Stimulated activated CD8-positive, alpha-beta memory T cell treated with anti-CD3 and anti-CD28 coated beads, Interleukin-15, amount 100 ng/mL, for 24 hours (primary cell): Measurements from ENCODE around the gene VKORC1.
A peak's percentile ranks its signal among the peaks of the same experiment; 100 is the strongest.
"Not testable (repeated sequence)": the region's sequence is repeated elsewhere in the genome, so short reads cannot be mapped to it uniquely, and the experiment has no call there.

Source experiments
- DNase-seq: peaks from one replicate; pipeline ENCODE4 v3.0.0-alpha.2; 2020; ENCODE audit warnings: low read depth

Gene VKORC1

GRCh38 chr16:31094424-31095120 lies at the start of gene VKORC1:
Gene VKORC1, minus strand, starts transcription at chr16:31094797. Its CDS starts 68 bp downstream, at chr16:31094729.
- DNase-seq = peak; percentile 67

DNA sequence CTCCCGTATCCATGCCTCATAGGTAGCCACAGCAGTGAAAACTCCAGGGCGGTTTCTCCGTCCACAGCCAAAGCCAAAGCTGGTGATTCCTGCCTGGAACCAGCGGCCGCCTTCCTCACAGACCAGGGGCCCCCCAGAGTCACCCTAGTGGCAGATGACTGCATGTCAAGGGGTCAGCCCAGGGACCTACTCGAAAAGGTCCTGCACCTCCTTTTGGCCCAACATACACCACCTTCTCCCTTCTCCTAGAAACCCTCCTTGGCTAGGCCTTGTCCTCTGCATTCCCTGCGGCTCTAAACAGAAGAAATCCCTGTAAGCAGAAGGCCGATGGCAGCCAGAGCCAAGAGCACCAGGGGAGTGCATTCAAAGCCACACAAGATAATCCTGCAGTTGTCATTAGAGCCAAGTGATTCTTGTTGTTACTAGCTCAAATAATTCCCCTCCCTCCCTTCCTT lies 49.1 kb upstream of the VKORC1 start:
- no peak for DNase-seq

DNA sequence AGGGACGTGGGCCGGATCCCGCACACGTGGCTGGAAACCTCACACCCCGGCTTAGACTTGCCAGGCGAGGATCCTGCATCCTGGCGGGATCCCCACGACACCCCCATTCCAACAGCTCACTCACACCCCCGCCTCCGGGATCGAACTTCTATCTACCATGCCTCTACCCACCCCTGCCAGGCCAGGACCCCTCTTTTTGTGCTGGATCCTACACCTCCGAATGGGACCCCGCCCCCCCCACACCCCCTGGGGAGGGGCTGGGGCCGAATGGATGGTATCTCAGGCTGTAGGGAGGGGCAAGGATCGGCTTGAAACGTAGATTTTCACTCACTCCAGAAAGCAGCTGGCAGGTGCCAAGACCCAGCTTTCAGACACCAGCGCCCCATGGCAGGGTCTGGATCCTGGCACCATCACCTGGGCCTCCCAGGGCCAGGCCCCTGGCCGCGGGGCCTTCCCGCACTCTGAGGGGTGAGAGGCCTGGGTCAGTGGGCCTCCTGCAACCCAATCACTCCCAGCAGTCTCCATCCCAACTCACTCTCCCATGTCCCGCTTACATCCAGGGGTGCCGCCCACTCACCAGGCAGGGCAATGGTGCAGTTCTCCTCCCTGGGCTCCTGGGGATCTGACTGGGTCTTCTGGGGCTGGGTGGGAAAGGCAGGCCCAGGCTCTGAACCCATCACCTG lies 48.6 kb upstream of the VKORC1 start:
- no peak for DNase-seq

DNA sequence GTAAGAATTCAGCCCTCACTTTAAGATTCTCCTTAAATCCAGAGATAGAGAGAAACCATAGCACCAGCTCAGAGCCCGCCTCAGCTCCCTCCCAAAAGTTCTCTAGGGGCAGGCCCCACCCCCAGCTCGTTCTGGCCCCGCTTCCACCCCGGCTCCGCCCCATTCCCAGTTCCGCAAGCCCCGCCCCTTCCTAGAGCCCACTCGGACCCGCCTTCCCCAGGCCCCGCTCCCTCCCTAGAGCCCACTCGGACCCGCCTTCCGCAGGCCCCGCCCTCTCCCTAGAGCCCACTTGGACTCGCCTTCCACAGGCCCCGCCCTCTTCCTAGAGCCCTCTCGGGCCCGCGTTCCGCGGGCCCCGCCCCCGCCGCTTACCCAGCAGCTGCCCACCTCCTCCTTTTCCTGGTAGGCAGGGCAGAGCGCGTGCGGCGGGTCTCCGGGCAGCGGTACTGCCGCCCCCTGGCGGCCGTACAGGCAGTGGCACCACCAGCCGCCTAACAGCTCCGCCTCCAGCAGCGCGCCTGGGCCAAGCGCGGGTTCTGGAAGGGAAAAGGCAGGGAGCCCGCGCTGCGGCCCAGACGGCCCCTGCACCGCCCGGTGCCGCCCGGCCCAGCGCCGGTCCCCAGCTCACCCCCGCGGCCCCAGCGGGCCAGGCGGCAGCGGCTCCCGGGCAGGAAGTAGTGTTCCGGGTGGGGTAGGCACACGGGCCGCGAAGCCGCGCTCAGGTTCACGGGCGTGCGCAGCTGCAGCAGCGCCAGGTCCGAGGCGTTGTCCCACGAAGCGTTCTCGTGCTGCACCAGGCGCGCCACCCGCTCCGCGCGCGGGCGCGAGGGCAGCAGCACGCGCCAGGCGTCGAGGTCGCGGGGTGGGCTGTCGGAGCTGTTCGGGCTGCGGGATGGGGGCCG lies 47.8 kb upstream of the VKORC1 start:
- peak; percentile 89 for DNase-seq

GRCh38 chr16:31141489-31142108 lies 47.0 kb upstream of the VKORC1 start:
- DNase-seq = no peak

- not testable (repeated sequence) for DNase-seq
Observed at GRCh38 chr16:31141071-31141469, 46.5 kb upstream of the VKORC1 start.

DNA sequence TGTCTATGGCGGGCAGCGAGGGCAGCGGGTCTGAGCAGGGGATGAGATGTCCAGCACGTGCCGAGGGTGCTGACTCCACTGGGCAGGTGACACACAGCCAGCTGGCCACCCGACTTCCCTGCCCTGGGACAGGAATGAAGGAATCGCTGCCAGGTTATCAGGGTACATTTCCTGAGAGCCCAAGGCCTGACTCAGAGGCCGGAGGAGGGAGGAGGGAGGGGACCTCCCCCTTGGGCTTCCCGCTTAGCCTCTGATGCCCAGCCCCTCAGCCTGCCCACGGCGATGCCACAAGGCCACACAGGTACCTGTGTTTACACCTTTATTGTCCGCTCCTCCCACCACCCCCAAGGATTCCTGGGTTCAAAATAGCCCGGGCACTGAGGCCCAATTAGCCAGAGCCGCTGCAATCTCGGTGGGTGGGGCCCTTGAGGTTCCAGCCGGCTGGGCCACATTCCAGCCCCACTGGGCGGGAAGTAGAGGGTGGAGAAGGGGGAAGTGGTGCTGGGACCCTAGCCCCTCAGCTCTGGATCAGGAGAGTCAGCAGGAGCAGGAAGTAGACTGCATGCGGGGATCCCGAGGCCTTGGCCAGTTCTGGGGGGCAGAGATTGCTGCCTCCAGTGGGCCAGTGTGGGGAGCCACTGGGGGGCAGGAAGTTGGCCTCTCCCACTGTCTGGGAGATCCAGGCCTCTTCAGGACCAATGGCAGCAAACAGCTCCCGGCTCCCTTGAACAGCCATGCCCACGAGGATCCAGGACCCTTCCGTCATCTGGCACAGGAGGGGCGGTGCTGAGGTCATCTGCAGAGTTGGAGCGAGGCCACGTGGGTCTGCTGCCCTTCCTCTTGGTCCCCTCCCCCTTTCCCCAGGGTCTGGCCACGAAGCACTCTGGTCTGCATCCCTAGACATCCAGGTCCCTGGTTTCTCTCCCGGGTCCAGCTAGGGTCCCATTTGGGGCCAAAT lies 44.3 kb upstream of the VKORC1 start:
- no peak for DNase-seq

GRCh38 chr16:31136822-31137499 lies 42.4 kb upstream of the VKORC1 start:
- not testable (repeated sequence) for DNase-seq

DNA sequence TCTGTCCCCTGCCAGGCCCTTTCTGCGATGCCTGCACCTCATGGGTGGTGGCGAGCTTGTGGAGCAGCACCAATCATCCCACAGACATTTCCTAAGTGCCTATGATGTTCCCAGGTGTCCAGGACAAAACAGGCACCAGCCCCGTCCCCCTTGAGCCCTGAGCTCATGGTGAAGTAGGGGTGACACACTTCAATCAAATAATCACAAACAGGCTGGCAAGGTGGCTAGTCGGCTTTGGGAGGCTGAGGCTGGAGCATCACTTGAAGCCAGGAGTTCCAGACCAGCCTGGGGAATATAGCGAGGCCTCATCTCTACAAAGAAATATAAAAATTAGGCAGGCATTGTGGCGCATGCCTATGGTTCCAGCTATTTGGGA lies 41.7 kb upstream of the VKORC1 start:
- DNase-seq = no peak

- no peak for DNase-seq
Observed at GRCh38 chr16:31135535-31136286, 41.1 kb upstream of the VKORC1 start, which contains the start of gene PRSS8. Gene PRSS8, minus strand, starts transcription at chr16:31135727. Its CDS starts 229 bp downstream, at chr16:31135498.

DNA sequence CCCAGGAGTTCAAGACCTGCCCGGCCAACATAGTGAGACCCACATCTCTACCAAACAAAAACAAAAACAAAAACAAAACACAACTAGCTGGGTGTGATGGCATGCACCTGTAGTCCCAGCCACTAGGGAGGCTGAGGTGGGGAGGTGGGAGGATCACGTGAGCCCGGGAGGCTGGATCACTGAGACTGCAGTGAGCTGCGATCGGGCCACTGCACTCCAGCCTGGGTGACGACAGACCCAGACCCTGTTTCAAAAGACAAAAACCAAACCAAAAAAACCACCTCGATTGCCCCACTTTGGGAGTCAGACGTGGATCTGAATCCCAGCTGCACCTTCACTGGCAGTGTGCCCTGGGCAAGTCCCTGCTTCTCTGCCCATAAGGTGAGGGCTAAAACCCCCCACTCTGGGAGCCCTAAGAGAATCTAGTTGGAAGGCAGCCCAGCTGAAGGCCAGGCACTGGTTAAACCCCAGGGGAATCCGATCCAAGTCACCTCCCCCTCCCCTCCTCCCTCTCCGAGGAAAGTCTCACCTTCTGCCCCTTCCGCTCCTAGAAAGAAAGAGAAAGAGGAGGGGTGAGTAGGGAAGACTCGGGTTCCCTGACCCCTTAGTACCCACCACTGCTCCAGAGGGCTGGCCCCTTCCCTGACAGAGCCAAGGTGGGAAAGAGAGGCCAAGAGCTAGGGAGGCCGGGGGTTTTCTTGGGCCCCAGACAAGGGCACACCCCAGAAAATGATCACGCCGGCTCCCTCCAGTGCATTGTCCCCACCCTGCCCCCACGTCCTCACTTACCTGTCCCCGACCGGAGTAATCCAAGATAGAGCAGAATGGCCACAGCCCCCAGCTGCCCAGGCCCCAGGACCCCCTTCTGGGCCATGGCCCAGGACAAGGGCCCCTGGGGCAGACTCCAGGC lies 40.3 kb upstream of the VKORC1 start:
- DNase-seq = no peak

- no peak for DNase-seq
Observed at GRCh38 chr16:31134091-31134571, 39.5 kb upstream of the VKORC1 start.

DNA sequence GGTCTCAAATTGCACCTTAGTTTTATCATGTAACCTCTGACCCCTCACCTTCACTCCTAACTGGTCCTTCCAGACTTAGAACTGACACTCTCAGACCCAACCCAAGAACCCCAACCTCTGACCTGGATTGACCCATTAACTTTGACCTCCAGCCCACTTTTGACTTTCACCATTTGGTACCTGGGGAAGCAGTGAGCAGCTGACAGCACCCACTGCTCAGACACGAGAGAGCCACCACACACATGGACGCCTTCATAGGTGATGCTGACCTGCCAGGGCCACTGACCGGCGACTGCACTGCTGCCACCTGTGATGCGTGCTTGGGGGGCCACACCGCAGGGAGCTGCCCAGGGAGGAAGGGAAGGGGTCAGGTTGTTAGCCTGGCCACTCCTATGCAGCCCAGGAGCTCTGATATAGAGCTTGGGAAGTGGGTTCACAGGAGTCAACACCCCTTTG lies 38.5 kb upstream of the VKORC1 start:
- no peak for DNase-seq

GRCh38 chr16:31132303-31132979 lies 37.8 kb upstream of the VKORC1 start:
- DNase-seq = no peak

GRCh38 chr16:31131841-31132271 lies 37.3 kb upstream of the VKORC1 start:
- DNase-seq = no peak

DNA sequence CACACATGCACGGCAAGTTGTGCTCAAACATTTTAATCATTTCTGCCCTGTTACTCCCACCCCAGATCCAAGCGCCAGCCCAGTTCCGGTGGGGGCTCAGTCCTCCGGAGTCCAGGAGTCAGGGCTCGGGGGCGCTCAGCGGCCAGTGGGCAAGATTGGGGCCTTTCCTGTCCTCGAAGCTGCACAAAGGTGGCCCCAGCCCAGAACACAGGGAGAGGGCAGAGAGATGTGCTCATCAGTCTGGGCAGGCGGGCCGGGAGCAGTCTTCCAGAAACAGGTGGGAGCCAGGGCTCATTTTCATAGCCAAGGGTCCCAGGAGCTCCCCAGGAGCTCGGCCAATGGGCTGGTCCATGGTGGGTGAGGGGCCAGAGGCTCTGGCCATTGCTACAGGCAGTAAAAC lies 36.8 kb upstream of the VKORC1 start:
- DNase-seq = no peak

GRCh38 chr16:31130899-31131298 lies 36.3 kb upstream of the VKORC1 start:
- no peak for DNase-seq
